ENCODE measurements around the gene RGS7.

DNA sequence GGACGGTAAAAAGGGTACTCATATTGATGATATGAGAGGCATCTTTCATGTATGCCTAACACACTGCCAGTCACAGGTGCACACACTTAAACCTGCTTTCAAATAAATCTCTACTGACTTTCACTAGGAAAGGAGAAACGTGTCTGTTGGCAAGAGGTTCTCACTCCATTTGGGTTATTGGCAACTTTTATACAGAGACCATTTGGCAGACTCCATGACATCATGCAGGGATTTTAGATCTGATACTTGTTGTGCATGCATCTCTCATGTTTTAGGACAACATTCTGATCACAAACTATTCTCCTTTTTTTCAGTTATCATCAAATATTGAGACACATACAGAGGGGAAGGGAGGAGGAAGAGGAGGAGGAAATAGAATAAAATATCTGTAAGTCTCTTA lies 31.5 kb downstream of the RGS7 start:
- TF ChIP-seq, protein P1, sequence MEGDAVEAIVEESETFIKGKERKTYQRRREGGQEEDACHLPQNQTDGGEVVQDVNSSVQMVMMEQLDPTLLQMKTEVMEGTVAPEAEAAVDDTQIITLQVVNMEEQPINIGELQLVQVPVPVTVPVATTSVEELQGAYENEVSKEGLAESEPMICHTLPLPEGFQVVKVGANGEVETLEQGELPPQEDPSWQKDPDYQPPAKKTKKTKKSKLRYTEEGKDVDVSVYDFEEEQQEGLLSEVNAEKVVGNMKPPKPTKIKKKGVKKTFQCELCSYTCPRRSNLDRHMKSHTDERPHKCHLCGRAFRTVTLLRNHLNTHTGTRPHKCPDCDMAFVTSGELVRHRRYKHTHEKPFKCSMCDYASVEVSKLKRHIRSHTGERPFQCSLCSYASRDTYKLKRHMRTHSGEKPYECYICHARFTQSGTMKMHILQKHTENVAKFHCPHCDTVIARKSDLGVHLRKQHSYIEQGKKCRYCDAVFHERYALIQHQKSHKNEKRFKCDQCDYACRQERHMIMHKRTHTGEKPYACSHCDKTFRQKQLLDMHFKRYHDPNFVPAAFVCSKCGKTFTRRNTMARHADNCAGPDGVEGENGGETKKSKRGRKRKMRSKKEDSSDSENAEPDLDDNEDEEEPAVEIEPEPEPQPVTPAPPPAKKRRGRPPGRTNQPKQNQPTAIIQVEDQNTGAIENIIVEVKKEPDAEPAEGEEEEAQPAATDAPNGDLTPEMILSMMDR (IDR thresholded peaks at IDR 0.05): no peak
- TF ChIP-seq POLR2AphosphoS5 (IDR thresholded peaks at IDR 0.05): no peak

Data from esophagus muscularis mucosa (tissue), 3 donors.